ENCODE data around the gene IQCH.
"Not testable (repeated sequence)": the region's sequence is repeated elsewhere in the genome, so short reads cannot be mapped to it uniquely, and the experiment has no call there.

IQCH gene

GRCh38 chr15:67358391-67358790 lies 103.8 kb downstream of the IQCH start:
- no peak for DNase-seq (ENCODE audit: low spot score)

GRCh38 chr15:67358812-67359211 lies 104.2 kb downstream of the IQCH start:
- DNase-seq (ENCODE audit: low spot score): no peak

DNA sequence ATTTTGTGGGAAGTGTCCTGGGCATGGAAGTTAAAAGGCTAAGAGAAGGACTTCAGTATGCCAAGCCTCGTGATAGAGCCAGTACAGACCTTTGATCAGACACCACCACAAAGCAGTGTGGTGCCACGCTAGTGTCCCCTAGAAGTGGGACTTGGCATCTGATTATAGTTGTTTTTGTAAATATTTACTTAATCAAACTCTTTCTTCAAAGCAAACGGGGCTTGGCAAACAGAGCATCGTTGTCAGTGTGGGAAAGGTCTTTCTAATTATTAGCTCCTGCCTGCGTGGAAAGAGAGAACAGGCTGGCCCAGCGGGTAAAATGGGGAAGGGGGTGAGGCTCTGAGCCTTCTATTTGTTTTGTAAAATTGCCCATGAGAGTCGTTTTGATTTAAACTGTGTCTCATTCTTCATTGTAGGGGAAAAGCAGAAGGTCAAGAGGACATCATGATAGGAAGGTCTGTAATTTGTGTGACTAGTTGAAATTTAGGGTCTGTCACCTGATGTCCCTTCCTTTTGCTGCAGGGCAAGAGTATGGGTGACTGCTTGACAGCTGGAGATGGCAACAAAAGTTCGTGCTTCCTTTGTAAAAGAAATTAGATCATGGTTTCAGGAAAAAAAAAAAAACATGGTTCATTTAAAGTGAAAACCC lies 105.0 kb downstream of the IQCH start:
- no peak for DNase-seq (ENCODE audit: low spot score)

GRCh38 chr15:67361100-67361499 lies 106.5 kb downstream of the IQCH start:
- no peak for DNase-seq (ENCODE audit: low spot score)

- not testable (repeated sequence) for DNase-seq (ENCODE audit: low spot score)
Measured at GRCh38 chr15:67363712-67364111, 109.1 kb downstream of the IQCH start.

GRCh38 chr15:67365994-67366393 lies 111.4 kb downstream of the IQCH start:
- no peak for DNase-seq (ENCODE audit: low spot score)

DNA sequence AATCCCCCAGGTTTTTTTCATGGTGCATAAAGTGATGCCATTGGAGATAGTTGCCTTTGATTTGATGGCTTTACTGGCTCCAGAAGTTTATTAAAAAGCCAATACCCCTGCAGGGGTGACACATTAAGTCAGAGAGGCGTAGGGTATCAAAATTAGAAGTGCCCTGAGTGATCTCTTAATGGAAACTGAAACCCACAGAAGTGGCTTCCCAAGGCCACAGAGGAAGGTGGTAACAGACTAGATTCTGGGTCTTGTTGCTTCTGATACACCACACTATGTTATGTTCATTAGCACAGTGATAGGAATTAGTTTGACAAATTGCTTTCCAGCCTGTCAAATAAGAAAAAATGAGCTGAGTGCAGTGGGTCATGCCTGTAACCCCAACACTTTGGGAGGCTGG lies 112.3 kb downstream of the IQCH start:
- no peak for DNase-seq (ENCODE audit: low spot score)

- DNase-seq (ENCODE audit: low spot score): no peak
Measured at GRCh38 chr15:67369359-67369998, 114.9 kb downstream of the IQCH start.

GRCh38 chr15:67370206-67370954 lies 115.8 kb downstream of the IQCH start:
- DNase-seq (ENCODE audit: low spot score): no peak

- DNase-seq (ENCODE audit: low spot score): no peak
Measured at GRCh38 chr15:67372543-67372942, 118.0 kb downstream of the IQCH start.

DNA sequence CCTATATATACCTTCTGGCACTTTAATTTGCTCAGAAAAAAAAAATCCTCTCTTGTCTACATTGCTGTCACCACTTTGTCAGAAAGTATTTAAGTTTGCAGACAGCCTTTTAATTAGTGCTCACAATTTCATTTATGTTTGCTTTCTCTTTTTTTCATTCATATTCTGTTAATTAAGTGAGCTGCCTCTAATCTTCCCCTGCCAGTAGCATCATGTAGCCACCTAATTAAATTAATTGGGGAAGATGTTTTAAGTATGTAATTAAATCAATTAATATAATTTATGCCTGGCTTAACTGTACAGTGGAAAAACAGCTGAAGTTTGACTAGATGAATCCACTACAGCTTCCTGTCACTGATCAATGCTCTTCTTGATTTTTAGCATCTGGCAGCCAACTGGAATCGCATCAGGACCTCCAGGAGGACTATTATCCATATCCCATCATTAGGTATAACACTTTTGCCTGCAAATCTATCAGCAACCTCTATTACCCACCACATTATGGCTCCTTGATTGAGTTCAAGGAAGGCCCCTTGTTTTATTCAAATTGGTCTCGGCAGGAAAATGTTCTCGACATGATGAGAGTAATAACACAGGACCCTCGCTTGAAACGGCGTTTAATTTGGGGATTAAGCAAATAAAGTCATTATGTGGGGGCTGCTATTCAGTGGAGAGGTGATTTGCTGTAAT lies 118.5 kb downstream of the IQCH start:
- DNase-seq (ENCODE audit: low spot score): no peak

DNA sequence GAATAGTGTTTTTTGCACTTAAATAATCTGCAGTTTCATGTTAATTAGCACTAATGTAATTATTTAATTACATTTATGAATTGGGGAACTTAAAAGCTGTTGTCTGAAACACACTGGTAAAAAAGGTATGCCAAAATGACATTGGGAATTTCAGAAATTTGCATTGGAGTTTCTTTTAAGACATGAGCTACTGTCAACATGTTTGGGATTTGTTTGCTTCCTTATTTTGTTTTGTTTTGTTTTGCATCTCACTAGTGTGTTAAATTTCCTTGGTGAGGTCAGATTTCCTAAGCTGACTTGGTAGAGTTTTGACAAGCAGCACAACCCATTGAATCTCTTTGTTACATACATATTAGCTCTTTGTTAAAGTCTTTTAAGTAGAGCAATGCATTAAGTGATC lies 119.4 kb downstream of the IQCH start:
- no peak for DNase-seq (ENCODE audit: low spot score)

GRCh38 chr15:67379530-67379929 lies 124.9 kb downstream of the IQCH start:
- DNase-seq (ENCODE audit: low spot score): no peak

DNA sequence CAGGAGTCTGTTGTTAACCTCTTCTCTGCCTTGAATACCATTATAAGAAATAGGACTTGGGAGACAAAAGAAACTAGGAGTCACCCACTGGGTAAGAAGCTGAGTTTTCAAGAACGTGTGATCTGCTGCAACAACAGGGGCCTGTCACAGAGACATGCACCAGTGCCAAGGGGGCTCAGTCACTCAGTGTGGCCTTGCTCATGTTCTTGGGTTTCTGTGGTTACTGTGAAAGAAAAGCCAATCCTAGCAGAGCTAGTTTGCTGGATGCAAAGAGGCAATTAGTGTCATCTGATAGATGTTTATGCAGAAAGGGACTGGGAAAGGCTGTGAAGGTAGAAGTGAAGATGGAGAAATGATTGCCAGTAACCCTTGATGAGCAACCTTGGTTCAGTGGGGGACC lies 126.3 kb downstream of the IQCH start:
- no peak for DNase-seq (ENCODE audit: low spot score)

DNA sequence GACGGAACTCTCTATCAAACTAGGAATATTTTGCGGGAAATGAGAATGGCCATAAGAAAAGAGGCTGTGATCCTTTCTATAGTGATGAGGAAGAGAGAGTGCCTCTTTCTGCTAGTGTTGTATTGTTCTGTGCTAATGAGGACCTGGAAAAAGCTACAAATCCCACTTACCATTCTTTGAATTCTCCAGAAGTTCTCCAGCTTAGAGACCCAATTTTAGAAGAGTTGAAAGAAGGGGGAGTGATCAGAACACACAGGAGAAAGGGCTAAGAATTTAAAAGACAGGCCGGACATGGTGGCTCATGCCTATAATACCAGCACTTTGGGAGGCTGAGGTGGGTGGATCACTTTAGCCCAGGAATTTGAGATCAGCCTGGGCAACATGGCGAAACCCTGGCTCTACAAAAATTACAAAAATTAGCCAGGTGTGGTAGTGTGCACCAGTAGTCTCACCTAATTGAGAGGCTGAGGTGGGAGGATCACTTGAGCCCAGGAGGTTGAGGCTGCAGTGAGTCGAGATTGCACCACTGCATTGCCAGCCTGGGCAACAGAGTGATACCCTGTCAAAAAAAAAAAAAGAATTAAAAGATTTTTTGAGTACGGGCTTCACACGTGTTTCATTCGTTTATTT lies 126.9 kb downstream of the IQCH start:
- DNase-seq (ENCODE audit: low spot score): no peak

DNA sequence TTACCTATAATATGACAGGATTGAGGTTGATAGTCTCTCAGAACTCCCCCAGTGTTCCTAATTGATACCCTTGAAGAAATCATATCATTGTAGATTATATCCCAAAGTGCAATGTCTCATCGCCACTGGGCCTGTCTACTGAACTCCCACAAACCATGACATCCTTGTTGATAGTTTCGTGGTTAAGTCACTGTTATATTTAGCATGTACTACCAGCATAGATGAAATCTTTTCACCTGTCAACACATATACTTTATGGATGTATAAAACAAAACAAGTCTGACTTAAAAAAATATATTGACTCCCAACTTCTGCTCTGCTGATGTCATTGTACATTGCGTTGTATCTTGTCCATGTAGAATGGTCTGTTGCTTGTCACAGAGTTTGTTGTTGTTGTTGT lies 128.1 kb downstream of the IQCH start:
- no peak for DNase-seq (ENCODE audit: low spot score)

DNA sequence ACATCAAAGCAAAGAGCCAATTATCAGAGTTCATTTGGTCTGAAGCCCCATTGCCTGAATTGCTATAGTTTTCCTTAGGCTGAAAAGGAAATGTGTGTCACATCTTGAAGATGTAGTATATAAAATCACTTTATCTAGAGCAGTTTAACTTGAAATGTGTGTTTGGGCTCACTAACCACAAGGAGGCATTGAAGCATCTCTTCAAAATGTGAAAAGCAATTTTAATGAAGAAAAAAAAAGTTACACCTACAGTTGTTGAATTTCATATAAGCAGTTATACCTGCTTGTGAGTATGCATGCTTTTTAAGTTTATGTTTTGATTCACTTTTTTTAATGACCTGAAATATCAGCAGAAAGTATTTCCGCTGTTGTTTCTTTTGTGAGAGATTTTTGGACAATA lies 129.3 kb downstream of the IQCH start:
- no peak for DNase-seq (ENCODE audit: low spot score)

DNA sequence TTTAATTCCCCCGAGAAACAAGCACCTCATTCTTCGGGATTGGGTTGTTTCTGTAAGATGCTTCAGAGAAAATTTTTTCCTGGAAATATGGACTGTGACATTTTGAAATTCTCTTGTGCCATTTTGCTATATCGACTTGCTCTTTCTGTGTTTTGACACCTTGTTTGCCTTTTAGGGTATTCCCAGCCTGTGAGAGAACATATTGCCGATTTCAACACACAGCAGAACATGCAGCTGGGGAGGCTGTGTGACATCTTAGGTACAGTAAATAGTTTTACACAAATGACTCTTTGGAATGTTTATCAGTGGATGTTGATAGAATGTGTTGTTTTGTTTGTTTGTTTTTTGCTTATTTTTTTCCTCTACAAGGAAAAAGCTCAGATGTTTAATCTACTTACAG lies 130.2 kb downstream of the IQCH start:
- DNase-seq (ENCODE audit: low spot score): no peak

DNA sequence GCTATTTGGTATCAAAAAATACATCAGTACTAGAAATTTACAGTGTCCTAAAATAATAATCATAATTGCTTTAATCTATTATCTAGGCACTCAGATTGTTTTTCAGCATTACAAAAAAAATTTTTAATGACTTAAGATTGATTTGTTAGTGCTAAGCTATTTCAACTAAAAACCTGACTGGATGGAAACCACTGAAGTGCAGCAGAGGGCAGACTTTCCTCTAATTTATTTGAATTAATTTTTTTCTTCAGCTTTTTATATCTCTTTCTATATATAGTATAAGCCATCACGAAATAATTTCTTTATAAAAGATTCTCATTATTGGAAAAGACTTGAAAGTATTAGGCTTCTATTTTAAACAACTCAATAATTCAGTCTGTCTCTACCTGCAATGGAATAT lies 131.4 kb downstream of the IQCH start:
- DNase-seq (ENCODE audit: low spot score): no peak

DNA sequence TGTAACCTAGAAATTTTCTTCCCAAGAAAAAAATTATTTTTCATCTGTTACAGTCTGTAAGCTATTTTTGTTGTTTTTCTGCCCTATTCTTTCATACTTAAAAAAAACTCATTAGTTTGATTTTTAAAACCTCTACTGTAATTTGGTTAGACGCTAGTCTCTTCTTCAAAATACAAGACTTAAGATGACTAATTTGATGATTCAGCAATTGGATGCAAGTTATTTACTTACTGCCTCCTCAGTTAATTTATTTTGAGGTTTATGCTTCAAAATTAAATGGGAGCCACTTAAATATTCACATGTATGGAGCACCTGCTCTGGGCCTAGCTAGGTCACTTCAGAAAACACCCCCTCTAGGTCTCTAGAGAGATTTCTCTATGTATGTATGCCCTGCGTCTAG lies 132.4 kb downstream of the IQCH start:
- no peak for DNase-seq (ENCODE audit: low spot score)

- peak; percentile 16 for DNase-seq (ENCODE audit: low spot score)
Measured at GRCh38 chr15:67389975-67390374, 135.4 kb downstream of the IQCH start.

- no peak for DNase-seq (ENCODE audit: low spot score)
Measured at GRCh38 chr15:67394873-67395639, 140.5 kb downstream of the IQCH start.
